IMR-90 (cell line): ENCODE data around the gene LTF. TPM values are rescaled to one million over a fixed set of nuclear protein-coding genes. Genes with fewer than 3 reads are reported as not detected.

Source experiments
- ATAC-seq: fragments of 200-7000 bp; cut with Tn5 transposase; 2 replicates; pipeline ENCODE4 v1.9.1; 2020; ENCODE audit warnings: low read depth, mild to moderate bottlenecking, moderate library complexity
- BruUV-seq: library from RNA; stranded (reverse); fragments of 400-500 nt; replicated peaks from 2 replicates; lab custom pipeline; 2021; lab: Mats Ljungman, UMichigan
- CTCF ChIA-PET: fragments of 300-600 bp; formaldehyde crosslinking; extraction: SDS; loops from one replicate; lab custom pipeline; 2021; ENCODE audit warnings: antibody characterized with exemption; lab: Yijun Ruan, JAX
- POLR2A ChIA-PET: fragments of 300-600 bp; sonication (Branson Sonifier 250); formaldehyde crosslinking; loops from one replicate; lab custom pipeline; 2022; ENCODE audit warnings: antibody characterized with exemption; ENCODE audit not compliant: unreplicated experiment; lab: Charles Lee
- DNase-seq: peaks from one replicate; pipeline ENCODE4 v3.0.0; 2013
- H2AFZ ChIP-seq: replicated peaks from 2 replicates; pipeline ENCODE3; 2013; ENCODE audit warnings: low read length, mild to moderate bottlenecking; ENCODE audit not compliant: poor library complexity
- H2AK5ac ChIP-seq: 2 replicates; pipeline ENCODE4 v1.6.1; 2013; ENCODE audit warnings: low read depth, low read length, inconsistent platforms
- H2AK9ac ChIP-seq: replicated peaks from 2 replicates; pipeline ENCODE3; 2013; ENCODE audit warnings: mild to moderate bottlenecking, low read depth, low read length, moderate library complexity; ENCODE audit not compliant: poor library complexity
- H2BK120ac ChIP-seq: 2 replicates; pipeline ENCODE4 v1.6.1; 2013; ENCODE audit warnings: low read depth, low read length, inconsistent platforms
- H2BK15ac ChIP-seq: 3 replicates; pipeline ENCODE4 v1.6.1; 2013; ENCODE audit warnings: low read depth, low read length, inconsistent platforms
- H2BK20ac ChIP-seq: 2 replicates; pipeline ENCODE4 v1.6.1; 2013; ENCODE audit warnings: low read depth, mild to moderate bottlenecking, inconsistent platforms, low read length, moderate library complexity
- H2BK5ac ChIP-seq: 2 replicates; pipeline ENCODE4 v1.6.1; 2013; ENCODE audit warnings: mild to moderate bottlenecking, low read depth, low read length, inconsistent platforms; ENCODE audit not compliant: poor library complexity, severe bottlenecking
- H3K14ac ChIP-seq: replicated peaks from 2 replicates; pipeline ENCODE4 v1.6.1; 2013; ENCODE audit warnings: low read depth, low read length, inconsistent platforms
- H3K18ac ChIP-seq: 2 replicates; pipeline ENCODE4 v1.6.1; 2013; ENCODE audit warnings: low read depth, low read length, control low read depth
- H3K23ac ChIP-seq: 2 replicates; pipeline ENCODE4 v1.6.1; 2013; ENCODE audit warnings: low read depth, low read length, inconsistent platforms
- H3K27ac ChIP-seq: 2 replicates; pipeline ENCODE4 v1.5.1; 2013; ENCODE audit warnings: mild to moderate bottlenecking, control low read depth, low read length; ENCODE audit not compliant: insufficient read depth
- H3K27me3 ChIP-seq: 2 replicates; pipeline ENCODE4 v1.6.1; 2013; ENCODE audit warnings: low read length; ENCODE audit not compliant: control insufficient read depth, insufficient read depth
- H3K36me3 ChIP-seq: 2 replicates; pipeline ENCODE4 v1.6.1; 2013; ENCODE audit warnings: low read length, mixed read lengths; ENCODE audit not compliant: control insufficient read depth, insufficient read depth
- H3K4ac ChIP-seq: 2 replicates; pipeline ENCODE4 v1.6.1; 2013; ENCODE audit warnings: low read depth, low read length, inconsistent platforms
- H3K4me1 ChIP-seq: 2 replicates; pipeline ENCODE4 v1.6.1; 2013; ENCODE audit warnings: low read length, mixed read lengths; ENCODE audit not compliant: control insufficient read depth, insufficient read depth
- H3K4me2 ChIP-seq: 2 replicates; pipeline ENCODE4 v1.6.1; 2013; ENCODE audit warnings: low read depth, mild to moderate bottlenecking, control low read depth, low read length, moderate library complexity
- H3K4me3 ChIP-seq: 2 replicates; pipeline ENCODE4 v1.5.1; 2013; ENCODE audit warnings: low read depth, mild to moderate bottlenecking, control low read depth, low read length, moderate library complexity; ENCODE audit not compliant: insufficient read depth
- H3K56ac ChIP-seq: 2 replicates; pipeline ENCODE4 v1.6.1; 2013; ENCODE audit warnings: low read length, inconsistent platforms; ENCODE audit not compliant: insufficient read depth; ENCODE audit errors: extremely low read depth
- H3K79me1 ChIP-seq, 2 experiments: 2 replicates each; pipeline ENCODE4 v1.6.1; 2013; ENCODE audit warnings: low read length in 2 of 2, inconsistent platforms in 1 of 2, low read depth in 1 of 2
- H3K9ac ChIP-seq: 2 replicates; pipeline ENCODE4 v1.6.1; 2013; ENCODE audit warnings: low read depth, low read length, control low read depth
- H3K9me1 ChIP-seq: 2 replicates; pipeline ENCODE4 v1.6.1; 2013; ENCODE audit warnings: low read length, inconsistent platforms; ENCODE audit not compliant: insufficient read depth
- H3K9me3 ChIP-seq: 2 replicates; pipeline ENCODE4 v1.6.1; 2013; ENCODE audit warnings: low read length; ENCODE audit not compliant: control insufficient read depth, insufficient read depth
- H4K20me1 ChIP-seq: 2 replicates; pipeline ENCODE4 v1.6.1; 2013; ENCODE audit warnings: low read length, inconsistent platforms; ENCODE audit not compliant: insufficient read depth
- H4K5ac ChIP-seq: 2 replicates; pipeline ENCODE4 v1.6.1; 2013; ENCODE audit warnings: mild to moderate bottlenecking, low read depth, low read length, control low read depth
- H4K8ac ChIP-seq, 2 experiments: 2 replicates each; pipeline ENCODE4 v1.6.1; 2013; ENCODE audit warnings: low read depth in 2 of 2, low read length in 2 of 2, control low read depth in 1 of 2, inconsistent platforms in 1 of 2
- H4K91ac ChIP-seq: 2 replicates; pipeline ENCODE4 v1.6.1; 2013; ENCODE audit warnings: low read depth, low read length, inconsistent platforms; ENCODE audit not compliant: insufficient read depth
- BHLHE40 ChIP-seq: fragments of 150-350 bp; IDR thresholded peaks from 2 replicates; pipeline ENCODE4 v1.6.1; 2016; ENCODE audit warnings: mild to moderate bottlenecking, low read depth, low read length
- CEBPB ChIP-seq: IDR thresholded peaks from 2 replicates; pipeline ENCODE4 v1.6.1; 2012; ENCODE audit warnings: low read depth, low read length, improper control_type of control experiment
- CHD1 ChIP-seq: IDR thresholded peaks from 2 replicates; pipeline ENCODE4 v1.6.1; 2012; ENCODE audit warnings: low read depth, low read length, improper control_type of control experiment
- FOS ChIP-seq: fragments of 150-350 bp; IDR thresholded peaks from 2 replicates; pipeline ENCODE4 v1.6.1; 2016; ENCODE audit warnings: low read depth, low read length
- MAFK ChIP-seq: IDR thresholded peaks from 2 replicates; pipeline ENCODE4 v1.6.1; 2012; ENCODE audit warnings: low read depth, low read length, improper control_type of control experiment
- MAZ ChIP-seq: IDR thresholded peaks from 2 replicates; pipeline ENCODE4 v1.6.1; 2012; ENCODE audit warnings: low read depth, mild to moderate bottlenecking, low read length, improper control_type of control experiment, moderate library complexity, borderline replicate concordance
- MXI1 ChIP-seq: IDR thresholded peaks from 2 replicates; pipeline ENCODE4 v1.6.1; 2012; ENCODE audit warnings: low read depth, mild to moderate bottlenecking, low read length, moderate library complexity, borderline replicate concordance
- NFE2L2 ChIP-seq: fragments of 150-350 bp; IDR thresholded peaks from 2 replicates; pipeline ENCODE4 v1.6.1; 2016; ENCODE audit warnings: low read depth, mild to moderate bottlenecking, low read length
- POLR2A ChIP-seq: IDR thresholded peaks from 2 replicates; pipeline ENCODE4 v1.6.1; 2012; ENCODE audit warnings: mild to moderate bottlenecking, low read depth, low read length
- RAD21 ChIP-seq: IDR thresholded peaks from 2 replicates; pipeline ENCODE4 v1.6.1; 2012; ENCODE audit warnings: low read length, improper control_type of control experiment
- RCOR1 ChIP-seq: IDR thresholded peaks from 2 replicates; pipeline ENCODE4 v1.6.1; 2012; ENCODE audit warnings: mild to moderate bottlenecking, low read length, improper control_type of control experiment; ENCODE audit not compliant: insufficient replicate concordance
- RFX5 ChIP-seq: IDR thresholded peaks from 2 replicates; pipeline ENCODE4 v1.8.0; 2012; ENCODE audit warnings: low read depth, mild to moderate bottlenecking, low read length, moderate library complexity
- SMC3 ChIP-seq: fragments of 150-350 bp; IDR thresholded peaks from 2 replicates; pipeline ENCODE4 v1.6.1; 2016; ENCODE audit warnings: low read depth, mild to moderate bottlenecking, antibody characterized with exemption, low read length, moderate library complexity
- WGBS, 2 experiments: methylation state at CpG; one replicate each; pipeline versions ENCODE4 v1.1.5 to v1.1.7; 2013; ENCODE audit warnings: missing lambda C conversion rate in 2 of 2; ENCODE audit not compliant: insufficient read length in 1 of 2; ENCODE audit errors: extremely low coverage in 2 of 2; 5-methylcytosine and 5-hydroxymethylcytosine counted together
- dilution Hi-C: fragments of 300-500 bp; cut with HindIII; formaldehyde crosslinking; loops from one replicate; pipeline ENCODE4 v1.14.3; 2018; ENCODE audit warnings: low sequenced_read_pairs; ENCODE audit not compliant: unreplicated experiment
- in situ Hi-C: fragments of 300-500 bp; cut with MboI; formaldehyde crosslinking; loops from 3 replicates; pipeline ENCODE4 v1.14.3; 2019; ENCODE audit warnings: low sequenced_read_pairs, inconsistent platforms, mixed read lengths
- intact Hi-C: fragments of 100-400 bp; cut with micrococcal nuclease; formaldehyde crosslinking; loops from 2 replicates; pipeline ENCODE4 v1.10.0; 2022
- polyA plus RNA-seq, 3 experiments: library from polyadenylated mRNA; depleted of rRNA; stranded (reverse); fragments of >200 nt; gene quantifications; 2 replicates each; pipeline ENCODE4 v1.2.3, GENCODE V29; 2012; ENCODE audit warnings: low replicate concordance in 1 of 3
- total RNA-seq: library from RNA; depleted of rRNA; stranded (reverse); fragments of >200 nt; gene quantifications from 2 replicates; pipeline ENCODE4 v1.2.3, GENCODE V29; 2012
- TF ChIP-seq, protein P1 (sequence below): fragments of 150-350 bp; IDR thresholded peaks from 2 replicates; pipeline ENCODE4 v1.6.1; 2017; ENCODE audit warnings: mild to moderate bottlenecking, antibody characterized with exemption, low read length, low read depth
- TF ChIP-seq, protein P2 (sequence below): conservative IDR thresholded peaks from 2 replicates; pipeline ENCODE4 v1.5.1; 2012; ENCODE audit warnings: mild to moderate bottlenecking, low read depth, low read length, improper control_type of control experiment
- TF ChIP-seq, protein P3 (sequence below): fragments of 150-350 bp; IDR thresholded peaks from 2 replicates; pipeline ENCODE4 v1.6.1; 2016; ENCODE audit warnings: low read depth, mild to moderate bottlenecking, low read length, moderate library complexity, borderline replicate concordance

LTF gene
- total and polyA plus RNA-seq, 2 of the 4 experiments (the other 2 are of a cell fraction) = not detected

DNA sequence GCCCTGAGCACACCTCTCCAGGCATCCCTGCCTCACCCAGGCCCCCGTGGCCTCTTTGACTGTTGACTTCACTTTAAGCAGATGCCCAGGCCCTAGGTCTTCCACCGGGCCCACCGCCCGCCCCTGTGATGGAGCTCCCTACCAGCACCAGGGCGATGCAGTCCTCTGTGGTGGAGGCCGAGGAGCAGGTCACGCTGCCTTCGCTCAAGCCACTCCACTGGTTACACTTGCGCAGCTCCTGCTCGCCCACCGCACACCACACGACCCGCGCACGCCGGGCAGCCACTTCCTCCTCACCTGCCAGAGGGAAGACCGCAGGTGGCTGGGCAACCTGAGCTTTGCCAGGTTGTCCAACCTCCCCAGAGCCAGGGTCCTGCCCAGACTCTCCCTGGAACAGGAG lies 16.0 kb downstream of the LTF start:
- no TSS peak for BruUV-seq
- no peaks in the 10 kb centered on the region for H3K79me1 ChIP-seq

More for the DNA sequence above, 16.0 kb downstream of the LTF start:
- dilution Hi-C loops (no loop called here), in situ Hi-C loops (no loop called here), intact Hi-C loops (no loop called here)
- no peak for TF ChIP-seq CHD1
- no peak for TF ChIP-seq SMC3
- no peak for TF ChIP-seq BHLHE40
- TF ChIP-seq RAD21 = no peak
- no peak for TF ChIP-seq RFX5
- TF ChIP-seq, protein P1, sequence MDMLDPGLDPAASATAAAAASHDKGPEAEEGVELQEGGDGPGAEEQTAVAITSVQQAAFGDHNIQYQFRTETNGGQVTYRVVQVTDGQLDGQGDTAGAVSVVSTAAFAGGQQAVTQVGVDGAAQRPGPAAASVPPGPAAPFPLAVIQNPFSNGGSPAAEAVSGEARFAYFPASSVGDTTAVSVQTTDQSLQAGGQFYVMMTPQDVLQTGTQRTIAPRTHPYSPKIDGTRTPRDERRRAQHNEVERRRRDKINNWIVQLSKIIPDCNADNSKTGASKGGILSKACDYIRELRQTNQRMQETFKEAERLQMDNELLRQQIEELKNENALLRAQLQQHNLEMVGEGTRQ = no peak
- TF ChIP-seq FOS = no peak
- TF ChIP-seq POLR2A = no peak
- no peak for TF ChIP-seq MXI1
- no peak for TF ChIP-seq MAFK
- TF ChIP-seq CEBPB = no peak
- TF ChIP-seq, protein P2, sequence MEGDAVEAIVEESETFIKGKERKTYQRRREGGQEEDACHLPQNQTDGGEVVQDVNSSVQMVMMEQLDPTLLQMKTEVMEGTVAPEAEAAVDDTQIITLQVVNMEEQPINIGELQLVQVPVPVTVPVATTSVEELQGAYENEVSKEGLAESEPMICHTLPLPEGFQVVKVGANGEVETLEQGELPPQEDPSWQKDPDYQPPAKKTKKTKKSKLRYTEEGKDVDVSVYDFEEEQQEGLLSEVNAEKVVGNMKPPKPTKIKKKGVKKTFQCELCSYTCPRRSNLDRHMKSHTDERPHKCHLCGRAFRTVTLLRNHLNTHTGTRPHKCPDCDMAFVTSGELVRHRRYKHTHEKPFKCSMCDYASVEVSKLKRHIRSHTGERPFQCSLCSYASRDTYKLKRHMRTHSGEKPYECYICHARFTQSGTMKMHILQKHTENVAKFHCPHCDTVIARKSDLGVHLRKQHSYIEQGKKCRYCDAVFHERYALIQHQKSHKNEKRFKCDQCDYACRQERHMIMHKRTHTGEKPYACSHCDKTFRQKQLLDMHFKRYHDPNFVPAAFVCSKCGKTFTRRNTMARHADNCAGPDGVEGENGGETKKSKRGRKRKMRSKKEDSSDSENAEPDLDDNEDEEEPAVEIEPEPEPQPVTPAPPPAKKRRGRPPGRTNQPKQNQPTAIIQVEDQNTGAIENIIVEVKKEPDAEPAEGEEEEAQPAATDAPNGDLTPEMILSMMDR = no peak
- no peak for TF ChIP-seq RCOR1
- TF ChIP-seq, protein P3, sequence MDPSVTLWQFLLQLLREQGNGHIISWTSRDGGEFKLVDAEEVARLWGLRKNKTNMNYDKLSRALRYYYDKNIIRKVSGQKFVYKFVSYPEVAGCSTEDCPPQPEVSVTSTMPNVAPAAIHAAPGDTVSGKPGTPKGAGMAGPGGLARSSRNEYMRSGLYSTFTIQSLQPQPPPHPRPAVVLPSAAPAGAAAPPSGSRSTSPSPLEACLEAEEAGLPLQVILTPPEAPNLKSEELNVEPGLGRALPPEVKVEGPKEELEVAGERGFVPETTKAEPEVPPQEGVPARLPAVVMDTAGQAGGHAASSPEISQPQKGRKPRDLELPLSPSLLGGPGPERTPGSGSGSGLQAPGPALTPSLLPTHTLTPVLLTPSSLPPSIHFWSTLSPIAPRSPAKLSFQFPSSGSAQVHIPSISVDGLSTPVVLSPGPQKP = no peak
- TF ChIP-seq MAZ = no peak
- no peak for TF ChIP-seq NFE2L2
- Histone ChIP-seq H2AFZ (no peak overlapping the region), H3K56ac (no peak overlapping the region), H4K20me1 (no peaks in the 10 kb centered on the region), H3K4me2 (no peak overlapping the region), H4K5ac (no peak overlapping the region), H3K9me3 (peaks cover under 1% of the 10 kb centered on the region; the same call in 1 of the 2 replicates), H2BK120ac (no peak overlapping the region), H2AK5ac (no peak overlapping the region), H2BK15ac (no peak overlapping the region), H3K27ac (no peak overlapping the region), H3K4me1 (no peaks in the 10 kb centered on the region), H3K18ac (no peak overlapping the region), H3K14ac (no peak overlapping the region), H3K4ac (no peak overlapping the region), H4K8ac (no peak overlapping the region), H2AK9ac (no peak overlapping the region), H3K9ac (no peak overlapping the region), H3K23ac (no peak overlapping the region), H3K9me1 (no peaks in the 10 kb centered on the region), H2BK5ac (no peak overlapping the region), H3K36me3 (no peaks in the 10 kb centered on the region), H2BK20ac (no peak overlapping the region), H3K4me3 (no peak overlapping the region), H3K27me3 (peaks cover 49% of the 10 kb centered on the region), H4K91ac (no peak overlapping the region)
- 78% methylated on average over 5 of the region's 17 CpGs; no CpG with 5 or more reads in 1 of the 2 experiments for WGBS, 2 experiments
- ChIA-PET CTCF (interaction anchor here (1.7 kb wide), 1 partner anchor 10 kb away, joined by 7 read pairs; no protein-coding TSS in a partner anchor), POLR2A (no interaction called here)
- ATAC-seq (no peak), DNase-seq (no peak)
